GM18507 (cell line): ENCODE measurements around the gene RNF13.
A peak's percentile ranks its signal among the peaks of the same experiment; 100 is the strongest.
"Not testable (repeated sequence)": the region's sequence is repeated elsewhere in the genome, so short reads cannot be mapped to it uniquely, and the experiment has no call there.

Experiments used
- DNase-seq: peaks from one replicate; pipeline ENCODE4 v3.0.0; 2011; ENCODE audit warnings: low read depth; ENCODE audit not compliant: insufficient read length; ENCODE audit errors: extremely low spot score
- FAIRE-seq: peaks from 2 replicates; lab custom pipeline; 2011; peaks lifted over from hg19 to GRCh38; lab: Jason Lieb, UNC

RNF13 gene

DNA sequence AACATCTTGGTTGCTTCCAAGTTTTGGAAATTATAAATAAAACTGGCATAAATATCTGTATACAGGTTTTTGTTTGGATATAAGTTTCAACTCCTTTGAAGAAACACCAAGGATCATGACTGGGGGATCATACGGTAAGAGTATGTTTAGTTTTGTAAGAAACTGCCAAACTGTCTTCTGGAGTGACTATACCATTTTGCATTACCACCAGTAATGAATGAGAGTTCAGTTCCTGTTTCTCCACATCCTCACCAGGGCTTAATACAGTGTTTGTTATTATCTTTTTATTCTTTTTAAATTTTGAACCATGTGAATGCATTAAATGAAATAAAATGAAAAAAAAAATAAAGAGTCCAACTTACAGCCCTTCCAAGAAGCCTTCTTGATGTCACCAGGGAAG lies 17.0 kb upstream of the RNF13 start:
- FAIRE-seq (no peak), DNase-seq (no peak)

DNA sequence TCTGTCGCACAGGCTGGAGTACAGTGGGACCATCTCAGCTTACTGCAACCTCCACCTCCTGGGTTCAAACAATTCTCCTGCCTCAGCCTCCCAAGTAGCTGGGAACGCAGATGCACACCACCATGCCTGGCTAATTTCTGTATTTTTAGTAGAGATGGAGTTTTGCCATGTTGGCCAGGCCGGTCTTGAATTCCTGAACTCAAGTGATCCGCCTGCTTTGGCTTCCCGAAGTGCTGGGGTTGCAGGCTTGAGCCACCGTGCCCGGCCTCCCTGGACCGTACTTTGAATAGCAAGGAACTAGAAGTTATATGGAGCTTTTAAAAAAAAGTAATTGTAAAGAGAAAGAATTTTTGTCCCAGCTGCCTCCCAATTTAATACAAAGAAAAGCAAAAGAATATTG lies 12.3 kb upstream of the RNF13 start:
- DNase-seq (no peak), FAIRE-seq (no peak)

DNA sequence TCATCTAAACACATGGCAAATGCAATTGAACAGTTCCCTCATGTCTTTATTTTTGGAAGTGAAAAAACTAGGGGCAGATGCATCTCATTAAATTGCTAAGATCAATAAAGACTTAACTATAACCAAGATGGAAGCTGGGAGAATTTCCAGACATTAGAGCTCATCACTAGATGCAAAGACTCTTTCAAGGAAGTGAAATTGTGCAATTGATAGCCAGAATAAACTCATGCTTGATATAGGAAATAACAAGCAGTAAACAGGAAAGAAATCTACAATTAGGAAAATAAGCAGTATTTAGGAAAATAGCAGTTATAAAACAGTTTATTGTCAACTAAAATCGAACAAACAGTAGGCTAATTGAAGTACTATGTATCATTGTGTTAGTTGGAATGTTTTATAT lies 11.8 kb upstream of the RNF13 start:
- DNase-seq (no peak), FAIRE-seq (no peak)

DNA sequence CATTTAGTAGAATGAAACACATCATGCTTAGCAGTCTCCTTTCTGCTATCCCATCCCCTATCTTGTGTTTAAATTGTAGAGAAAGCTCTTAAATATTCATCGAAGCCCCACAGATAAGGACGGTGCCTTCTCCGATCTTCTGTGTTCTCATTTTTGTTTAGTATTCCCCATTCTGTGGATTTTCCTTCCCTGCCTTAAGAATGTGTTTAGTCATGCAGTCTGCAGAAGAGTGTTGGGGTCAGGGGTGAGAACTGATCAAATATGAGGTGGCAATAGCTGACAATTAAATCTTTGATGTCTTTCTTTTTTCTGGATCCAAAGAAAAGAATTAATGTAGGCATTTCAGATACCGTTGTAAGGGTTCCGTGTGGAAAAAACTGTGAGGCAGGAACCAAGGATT lies 11.4 kb upstream of the RNF13 start:
- FAIRE-seq (no peak), DNase-seq (no peak)

DNA sequence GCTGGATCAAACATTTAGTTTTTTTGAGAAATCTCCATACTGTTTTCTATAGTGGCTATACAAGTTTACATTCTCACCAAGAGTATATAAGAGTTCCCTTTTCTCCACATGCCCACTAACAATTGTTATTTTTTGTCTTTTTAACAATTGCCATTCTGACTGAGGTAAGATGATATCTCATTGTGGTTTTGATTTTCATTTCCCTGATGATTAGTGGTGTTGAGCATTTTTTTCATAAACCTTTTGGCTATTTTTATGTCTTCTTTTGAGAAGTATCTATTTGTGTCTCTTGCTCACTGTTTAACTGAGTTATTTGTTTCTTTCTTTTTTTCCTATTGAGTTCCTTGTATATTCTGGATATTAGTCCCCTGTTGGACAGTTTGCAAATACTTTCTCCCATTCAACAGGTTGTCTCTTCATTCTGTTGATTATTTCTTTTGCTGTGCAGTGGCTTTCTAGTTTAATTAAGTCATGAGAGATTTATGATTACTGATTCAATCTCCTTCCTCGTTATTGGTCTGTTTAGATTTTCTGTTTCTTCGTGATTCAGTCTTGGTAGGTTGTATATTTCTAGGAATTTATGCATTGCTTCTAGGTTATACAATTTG lies 6.7 kb upstream of the RNF13 start:
- no peak for FAIRE-seq
- DNase-seq, result no peak

DNA sequence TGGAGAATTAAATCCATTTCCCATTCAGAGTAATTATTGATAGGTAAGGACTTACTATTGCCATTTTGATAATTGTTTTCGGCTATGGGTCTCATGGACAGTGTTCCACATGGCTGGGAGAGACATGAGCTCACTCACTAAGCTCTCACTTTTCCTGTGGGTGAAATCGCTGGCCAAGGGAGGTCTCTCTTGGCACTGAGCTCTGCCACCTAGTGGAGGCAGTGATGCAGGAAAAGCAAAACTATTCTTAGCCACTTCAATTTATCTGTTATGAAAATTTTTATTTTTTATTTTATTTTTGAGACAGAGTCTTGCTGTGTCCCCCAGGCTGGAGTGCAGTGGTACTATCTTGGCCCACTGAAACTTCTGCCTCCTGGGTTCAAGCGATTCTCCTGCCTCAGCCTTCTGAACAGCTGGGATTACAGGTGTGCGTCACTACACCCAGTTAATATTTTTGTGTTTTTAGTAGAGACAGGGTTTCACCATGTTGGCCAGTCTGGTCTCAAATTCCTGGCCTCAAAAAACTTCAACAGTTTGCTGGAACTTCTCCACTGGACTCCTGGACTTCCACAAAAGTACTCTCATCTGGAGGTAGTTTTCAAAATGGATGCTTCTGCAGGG lies 4.7 kb upstream of the RNF13 start:
- FAIRE-seq (peak; percentile 79), DNase-seq (no peak)

DNA sequence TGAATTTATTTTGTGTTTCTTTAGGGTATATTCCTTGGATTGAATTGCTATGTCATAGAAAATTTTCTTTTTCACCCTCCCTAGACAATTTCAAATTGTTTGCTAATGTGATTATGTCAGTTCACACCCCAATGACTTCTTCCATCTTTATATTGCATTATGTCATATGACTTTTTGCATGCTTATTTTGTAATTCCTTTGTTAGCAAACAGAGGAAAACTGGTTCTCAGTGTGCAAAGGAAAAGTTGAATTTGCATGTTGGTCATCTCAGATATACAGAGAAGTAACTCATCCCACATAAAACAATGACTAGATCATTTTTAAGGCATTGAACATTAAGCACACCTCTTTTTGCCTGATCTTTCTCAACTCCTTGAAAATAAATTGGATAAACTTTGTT lies 3.3 kb upstream of the RNF13 start:
- no peak for FAIRE-seq
- DNase-seq, result no peak

DNA sequence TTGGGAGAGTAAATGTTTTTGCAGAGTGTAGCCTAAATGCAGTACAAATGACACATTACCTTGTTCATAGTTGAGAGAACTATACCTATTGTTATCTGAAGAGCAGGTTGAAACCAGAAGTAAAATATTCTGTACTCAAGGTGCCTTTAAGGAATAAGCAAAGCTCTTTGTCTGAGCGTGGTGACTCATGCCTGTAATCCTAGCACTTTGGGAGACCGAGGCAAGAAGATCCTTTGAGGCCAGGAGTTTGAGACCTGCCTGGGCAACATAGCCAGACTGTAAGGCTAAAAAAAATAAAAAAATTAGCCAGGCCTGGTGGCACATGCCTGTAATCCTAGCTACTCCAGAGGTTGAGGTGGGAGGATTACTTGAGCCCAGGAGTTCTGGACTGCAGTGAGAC lies 2.2 kb upstream of the RNF13 start:
- DNase-seq, result no peak
- no peak for FAIRE-seq

DNA sequence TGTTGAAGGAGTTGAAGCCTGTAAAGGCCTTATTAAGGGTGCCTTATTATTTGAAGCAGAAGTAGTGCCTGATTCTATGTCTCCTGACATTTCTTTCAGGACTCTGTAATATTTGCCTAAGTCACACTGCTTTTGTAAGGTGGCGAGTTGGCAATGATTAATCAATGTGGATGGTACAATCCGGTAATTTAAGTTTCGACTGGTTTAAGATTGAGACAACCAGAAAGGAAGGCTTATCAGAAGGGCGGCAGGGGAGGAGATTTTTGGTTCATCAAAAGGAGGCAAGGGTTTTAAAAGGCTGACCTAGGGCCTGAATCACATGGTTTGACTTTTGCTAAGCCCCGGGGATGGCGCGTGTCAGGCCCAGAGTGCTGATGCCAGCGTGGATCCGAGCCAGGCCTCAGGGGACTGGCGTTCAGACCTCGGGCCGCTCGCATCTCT lies 830 bp upstream of the RNF13 start:
- FAIRE-seq, result no peak

DNA sequence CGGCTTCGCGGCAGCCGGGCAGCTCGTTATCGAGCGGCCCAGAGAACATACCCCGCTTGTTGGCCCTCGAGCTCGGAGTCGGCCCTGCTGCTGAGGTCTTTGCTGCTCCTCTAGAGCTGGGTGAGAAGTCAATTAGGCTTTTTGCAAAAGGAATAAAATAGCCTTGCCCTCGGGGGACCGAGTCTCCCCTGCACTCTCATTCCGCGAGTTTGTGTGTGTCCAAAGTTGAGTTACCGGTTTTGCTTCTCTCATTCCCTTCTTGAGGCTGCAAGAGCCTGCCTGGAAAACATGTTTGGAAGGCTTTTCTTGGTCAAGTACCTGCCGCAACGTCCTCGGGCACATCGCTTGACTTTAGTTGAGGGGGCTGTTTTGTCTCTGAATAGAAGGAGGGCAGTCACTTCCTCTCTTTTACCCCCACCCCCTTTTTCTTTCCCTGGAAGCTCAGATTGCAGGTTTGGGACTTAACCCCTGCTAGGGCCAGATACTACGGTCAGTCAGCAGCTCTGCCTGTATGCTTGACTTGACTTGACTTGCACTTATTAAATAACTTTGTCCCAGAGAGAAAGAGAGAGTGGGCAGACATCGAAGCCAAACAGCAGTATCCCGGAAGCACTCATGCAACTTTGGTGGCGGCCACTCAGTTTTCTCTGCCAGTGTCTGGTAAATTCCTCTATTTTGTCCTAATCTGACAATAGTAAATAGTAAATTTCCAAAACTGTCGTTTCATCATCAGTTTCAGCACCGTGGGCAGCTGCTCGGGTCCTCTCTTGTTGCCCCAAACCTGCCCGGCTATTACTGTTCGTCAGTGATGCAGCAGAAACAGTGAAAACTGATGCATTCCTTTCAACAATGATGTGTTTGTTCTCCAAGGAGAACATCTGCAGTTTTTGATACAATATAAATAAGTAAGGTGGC lies 609 bp downstream of the RNF13 start:
- FAIRE-seq, result peak; percentile 64
- DNase-seq, result no peak

More for the DNA sequence above, 830 bp upstream of the RNF13 start:
- no peak for DNase-seq

DNA sequence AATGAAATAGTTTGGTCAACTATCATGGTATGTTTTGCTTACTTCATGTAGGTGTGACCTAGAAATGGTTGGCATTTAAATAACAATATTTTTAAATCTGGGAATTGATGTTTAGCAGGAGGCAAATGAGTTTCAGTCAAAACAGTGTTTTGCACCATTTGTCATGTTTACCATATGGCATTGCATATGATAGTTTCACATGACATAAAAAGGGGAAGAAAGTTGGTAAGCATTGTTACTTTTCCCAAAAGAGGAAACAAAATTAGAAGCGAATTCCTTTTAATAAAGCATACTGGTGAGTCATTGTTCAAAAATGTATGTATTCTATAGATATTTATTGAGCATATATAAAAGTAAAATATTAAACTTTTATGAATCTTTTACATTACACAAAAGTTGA lies 2.3 kb downstream of the RNF13 start:
- DNase-seq (no peak), FAIRE-seq (no peak)

DNA sequence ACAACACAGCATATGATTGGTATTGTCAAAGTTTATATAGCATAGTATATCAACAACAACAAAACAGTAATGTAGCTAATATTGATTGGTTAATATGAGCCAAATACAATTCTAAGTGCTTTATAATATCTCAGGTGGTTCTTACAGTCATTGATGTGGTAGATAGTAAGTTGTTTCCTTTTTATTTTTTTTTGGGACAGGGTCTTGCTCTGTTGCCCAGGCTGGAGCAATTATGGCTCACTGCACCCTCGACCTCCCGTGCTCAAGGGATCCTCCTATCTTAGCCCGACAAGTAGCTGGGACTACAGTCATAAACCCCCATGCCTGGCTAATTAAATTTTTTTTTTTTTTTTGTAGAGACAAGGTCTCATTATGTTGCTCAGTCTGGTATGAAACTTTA lies 2.7 kb downstream of the RNF13 start:
- DNase-seq, result no peak
- no peak for FAIRE-seq

DNA sequence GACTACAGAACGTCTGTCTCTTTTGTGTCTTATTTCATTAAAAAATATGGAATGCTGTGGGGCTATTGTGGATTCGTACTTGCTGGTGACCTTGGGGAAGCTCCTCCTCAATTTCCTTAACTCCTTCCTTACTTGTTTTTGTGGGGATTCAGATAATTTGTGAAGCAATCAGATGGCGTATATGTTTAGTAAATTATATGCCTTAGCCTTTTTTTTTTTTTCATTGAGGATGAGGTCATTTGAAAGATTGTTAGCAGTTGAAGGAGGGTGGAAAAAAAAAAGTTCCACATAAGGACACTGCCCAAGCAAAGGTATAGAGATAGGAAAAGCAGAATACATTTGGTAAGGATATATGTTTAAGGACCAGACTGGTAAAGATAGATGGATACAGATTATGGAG lies 3.3 kb downstream of the RNF13 start:
- FAIRE-seq (no peak), DNase-seq (no peak)

DNA sequence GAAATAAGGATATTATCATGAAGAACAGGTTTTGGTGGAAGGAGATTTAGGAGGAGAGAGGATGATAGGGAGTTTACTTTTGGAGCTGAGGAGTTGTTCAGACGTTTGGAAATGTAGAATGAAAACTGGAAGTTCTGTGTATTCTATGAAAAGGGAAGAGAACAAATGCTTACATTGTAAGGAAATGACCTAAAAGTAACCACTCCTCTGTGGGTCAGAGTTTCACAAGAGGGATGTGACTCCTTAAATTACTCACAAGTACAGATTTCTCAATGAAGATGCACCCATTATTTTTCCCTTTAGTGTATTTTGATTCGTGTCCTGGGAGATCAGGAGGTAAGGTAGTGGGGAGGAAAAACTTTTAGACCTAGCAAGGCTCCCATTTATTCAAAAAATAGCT lies 4.0 kb downstream of the RNF13 start:
- DNase-seq, result no peak
- peak; percentile 9 for FAIRE-seq

DNA sequence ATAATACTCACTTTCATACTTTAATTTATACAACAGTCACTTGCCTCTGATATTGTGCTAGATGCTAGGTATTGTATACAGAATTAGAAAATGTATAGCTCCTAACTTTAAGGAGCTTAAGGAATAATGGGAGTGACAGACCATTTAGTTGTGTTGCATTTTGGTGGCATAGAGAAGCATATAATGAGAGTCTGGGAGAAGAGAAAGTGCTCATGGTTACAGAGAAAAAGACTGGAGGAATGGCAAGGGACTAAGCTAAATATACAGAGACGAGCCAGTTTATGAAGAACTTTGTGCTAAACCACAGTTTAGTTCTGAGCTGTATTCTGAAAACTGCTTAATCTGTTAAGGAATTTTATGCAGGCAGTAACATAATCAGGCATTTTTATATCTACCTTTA lies 6.4 kb downstream of the RNF13 start:
- no peak for FAIRE-seq
- DNase-seq, result no peak

DNA sequence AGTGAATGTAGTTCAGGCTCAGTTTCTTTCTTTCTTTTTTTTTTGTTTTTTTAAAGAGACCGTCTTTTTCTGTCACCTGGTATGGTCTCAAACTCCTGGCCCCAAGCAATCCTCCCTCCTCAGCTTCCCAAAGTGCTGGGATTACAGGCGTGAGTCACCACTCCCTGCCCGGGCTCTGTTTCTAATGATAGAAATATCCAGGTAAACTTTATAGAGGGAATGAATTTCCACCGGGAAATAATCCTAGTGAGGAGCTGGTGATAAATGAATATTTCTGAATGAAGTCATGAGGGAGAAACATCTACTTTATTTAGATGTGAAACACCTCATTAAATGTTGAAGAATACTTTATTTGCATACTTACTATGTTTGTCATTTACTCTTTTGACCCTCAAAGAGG lies 7.2 kb downstream of the RNF13 start:
- no peak for FAIRE-seq

DNA sequence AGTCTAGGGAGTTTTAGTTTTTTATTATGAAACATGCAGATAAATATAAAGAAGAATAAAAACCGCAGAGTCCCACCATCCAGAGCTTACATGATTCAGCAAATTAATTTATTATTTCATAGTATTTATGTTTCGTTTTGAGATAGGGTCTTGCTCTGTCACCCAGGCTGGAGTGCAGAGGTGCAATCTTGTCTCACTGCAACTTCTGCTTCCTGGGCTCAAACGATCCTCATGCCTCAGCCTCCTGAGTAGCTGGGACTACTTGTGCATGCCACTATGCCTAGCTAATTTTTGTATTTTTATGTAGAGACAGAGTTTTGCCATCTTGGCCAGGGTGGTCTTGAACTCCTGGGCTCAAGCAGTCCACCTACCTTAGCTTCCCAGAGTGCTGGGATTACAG lies 13.6 kb downstream of the RNF13 start:
- DNase-seq (no peak), FAIRE-seq (no peak)

More for the DNA sequence above, 7.2 kb downstream of the RNF13 start:
- DNase-seq, result no peak

DNA sequence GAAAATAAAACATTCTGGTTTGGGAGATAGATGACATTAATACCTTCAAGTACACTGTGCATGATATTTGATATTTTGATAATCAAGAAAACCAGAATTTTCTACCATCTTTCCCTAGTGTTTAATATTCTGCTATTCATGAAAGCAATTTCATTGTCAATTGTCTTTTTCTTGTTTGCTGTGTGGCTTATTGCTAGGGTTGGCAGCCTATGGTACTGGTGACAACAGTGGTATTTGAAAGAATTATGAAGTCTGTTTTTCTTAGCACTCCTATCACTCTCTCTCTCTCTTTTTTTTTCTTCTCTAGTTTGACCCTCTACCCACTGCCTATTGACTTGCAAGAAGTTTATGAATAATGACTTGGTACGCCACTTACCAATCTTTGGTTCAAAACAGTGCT lies 15.4 kb downstream of the RNF13 start:
- FAIRE-seq (no peak), DNase-seq (no peak)

DNA sequence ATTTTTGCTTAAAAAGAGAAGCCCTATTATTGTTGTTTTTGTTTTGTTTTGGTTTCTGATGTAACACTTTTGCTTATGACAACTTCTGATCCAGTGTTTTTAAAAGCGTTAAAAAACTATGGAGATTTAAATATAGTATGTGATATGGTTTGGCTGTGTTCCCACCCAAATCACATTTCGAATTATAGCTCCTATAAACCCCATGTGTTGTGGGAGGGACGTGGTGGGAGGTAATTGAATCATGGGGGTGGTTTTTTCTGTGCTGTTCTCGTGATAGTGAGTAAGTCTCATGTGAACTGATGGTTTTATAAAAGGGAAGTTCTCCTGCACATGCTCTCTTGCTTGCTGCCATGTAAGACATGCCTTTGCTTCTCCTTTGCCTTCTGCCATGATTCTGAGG lies 16.6 kb downstream of the RNF13 start:
- not testable (repeated sequence) for DNase-seq
- peak; percentile 66 for FAIRE-seq

DNA sequence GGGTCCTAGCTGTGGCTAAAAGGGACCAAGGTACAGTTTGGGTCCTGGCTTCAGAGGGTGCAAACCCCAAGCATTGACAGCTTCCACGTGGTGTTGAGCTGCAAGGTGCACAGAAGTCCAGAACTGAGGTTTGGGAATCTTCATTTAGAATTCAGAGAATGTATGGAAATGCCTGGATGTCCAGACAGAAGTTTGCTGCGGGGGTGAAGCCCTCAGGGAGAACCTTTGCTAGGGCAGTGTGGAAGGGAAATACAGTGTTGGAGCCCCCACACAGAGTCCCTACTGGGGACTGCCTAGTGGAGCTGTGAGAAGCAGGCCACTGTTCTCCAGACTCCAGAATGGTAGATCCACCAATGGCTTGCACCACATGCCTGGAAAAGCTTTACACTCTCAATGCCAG lies 17.9 kb downstream of the RNF13 start:
- no peak for FAIRE-seq
- DNase-seq, result no peak

DNA sequence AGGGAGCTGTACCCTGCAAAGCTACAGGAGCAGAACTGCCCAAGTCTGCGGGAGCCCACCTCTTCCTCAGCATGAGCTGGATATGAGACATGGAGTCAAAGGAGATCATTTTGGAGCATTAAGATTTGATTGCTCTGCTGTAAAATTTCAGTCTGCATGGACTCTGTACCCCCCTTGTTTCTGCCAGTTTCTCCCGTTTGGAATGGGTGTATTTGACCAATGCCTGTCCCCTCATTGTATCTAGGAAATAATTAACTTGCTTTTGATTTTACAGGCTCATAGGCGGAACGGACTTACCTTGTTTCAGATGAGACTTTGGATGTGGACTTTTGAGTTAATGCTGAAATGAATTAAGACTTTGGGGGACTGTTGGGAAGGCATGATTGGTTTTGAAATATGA lies 18.3 kb downstream of the RNF13 start:
- FAIRE-seq, result no peak
- no peak for DNase-seq
